ENCODE data around the gene RSPRY1.

GRCh38 chr16:57167953-57168352, 18.2 kb upstream of the RSPRY1 start:
- TF ChIP-seq POLR2AphosphoS5 (IDR thresholded peaks at IDR 0.05; ENCODE audit: low read depth, low read length) (no peak), REST (IDR thresholded peaks at IDR 0.05; ENCODE audit: insufficient read depth in 1 of 2, low read depth in 2 of 2, low read length in 2 of 2) (no peak), FOXP2 (optimal IDR thresholded peaks at IDR 0.05; ENCODE audit: borderline replicate concordance, extremely low read depth, extremely low read length, insufficient read depth) (no peak)
